ENCODE measurements around the gene BSDC1. TPM values are rescaled to one million over a fixed set of nuclear protein-coding genes. Genes with fewer than 3 reads are reported as not detected.

The BSDC1 gene
- total and polyA plus RNA-seq, 2 donors (not counting 1 experiment from before 2014, with no cell fraction given) = 42.4 to 55.5 TPM

- Histone ChIP-seq H3K27ac (ENCODE audit: insufficient read depth, low read length) (peak overlapping the region; percentile 88), H3K9ac (ENCODE audit: insufficient read depth, low read length) (peak overlapping the region; percentile 81), H3K4me2 (ENCODE audit: extremely low read depth, insufficient read depth, low read length) (peak overlapping the region; percentile 91), H4K20me1 (ENCODE audit: control insufficient read depth, extremely low read depth, insufficient read depth, low read length) (no peaks in the 10 kb centered on the region), H2AFZ (ENCODE audit: low read length) (peak overlapping the region; percentile 72), H3K27me3 (ENCODE audit: control insufficient read depth, insufficient read depth, low read length) (no peaks in the 10 kb centered on the region), H3K79me2 (ENCODE audit: control insufficient read depth, insufficient read depth, low read length) (no peaks in the 10 kb centered on the region), H3K36me3 (ENCODE audit: control insufficient read depth, insufficient read depth, low read length) (no peaks in the 10 kb centered on the region), H3K4me3 (replicated peaks in 1 of 4; ENCODE audit: control extremely low read depth in 1 of 4, insufficient read depth in 1 of 4, low read depth in 3 of 4, low read length in 4 of 4) (peak overlapping the region; percentile 64 to 74 (median 70)), H3K9me3 (ENCODE audit: control insufficient read depth, insufficient read depth, low read depth, low read length) (no peaks in the 10 kb centered on the region), H3K4me1 (ENCODE audit: control insufficient read depth, extremely low read depth, insufficient read depth, low read length) (peaks cover 23% of the 10 kb centered on the region)
- peak; percentile 88 to 93 for DNase-seq (ENCODE audit: low read depth in 2 of 2)
- TF ChIP-seq, protein P1, sequence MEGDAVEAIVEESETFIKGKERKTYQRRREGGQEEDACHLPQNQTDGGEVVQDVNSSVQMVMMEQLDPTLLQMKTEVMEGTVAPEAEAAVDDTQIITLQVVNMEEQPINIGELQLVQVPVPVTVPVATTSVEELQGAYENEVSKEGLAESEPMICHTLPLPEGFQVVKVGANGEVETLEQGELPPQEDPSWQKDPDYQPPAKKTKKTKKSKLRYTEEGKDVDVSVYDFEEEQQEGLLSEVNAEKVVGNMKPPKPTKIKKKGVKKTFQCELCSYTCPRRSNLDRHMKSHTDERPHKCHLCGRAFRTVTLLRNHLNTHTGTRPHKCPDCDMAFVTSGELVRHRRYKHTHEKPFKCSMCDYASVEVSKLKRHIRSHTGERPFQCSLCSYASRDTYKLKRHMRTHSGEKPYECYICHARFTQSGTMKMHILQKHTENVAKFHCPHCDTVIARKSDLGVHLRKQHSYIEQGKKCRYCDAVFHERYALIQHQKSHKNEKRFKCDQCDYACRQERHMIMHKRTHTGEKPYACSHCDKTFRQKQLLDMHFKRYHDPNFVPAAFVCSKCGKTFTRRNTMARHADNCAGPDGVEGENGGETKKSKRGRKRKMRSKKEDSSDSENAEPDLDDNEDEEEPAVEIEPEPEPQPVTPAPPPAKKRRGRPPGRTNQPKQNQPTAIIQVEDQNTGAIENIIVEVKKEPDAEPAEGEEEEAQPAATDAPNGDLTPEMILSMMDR (conservative IDR thresholded peaks at IDR 0.05 in 1 of 2, IDR thresholded peaks at IDR 0.05 in 1 of 2; ENCODE audit: low read depth in 1 of 2, low read length in 2 of 2) = no peak
- no peak for TF ChIP-seq EZH2 (IDR thresholded peaks at IDR 0.05; ENCODE audit: low read length, missing control alignments)
These were observed 42.6 kb downstream of the BSDC1 start for GRCh38 chr1:32351399-32352238.

DNA sequence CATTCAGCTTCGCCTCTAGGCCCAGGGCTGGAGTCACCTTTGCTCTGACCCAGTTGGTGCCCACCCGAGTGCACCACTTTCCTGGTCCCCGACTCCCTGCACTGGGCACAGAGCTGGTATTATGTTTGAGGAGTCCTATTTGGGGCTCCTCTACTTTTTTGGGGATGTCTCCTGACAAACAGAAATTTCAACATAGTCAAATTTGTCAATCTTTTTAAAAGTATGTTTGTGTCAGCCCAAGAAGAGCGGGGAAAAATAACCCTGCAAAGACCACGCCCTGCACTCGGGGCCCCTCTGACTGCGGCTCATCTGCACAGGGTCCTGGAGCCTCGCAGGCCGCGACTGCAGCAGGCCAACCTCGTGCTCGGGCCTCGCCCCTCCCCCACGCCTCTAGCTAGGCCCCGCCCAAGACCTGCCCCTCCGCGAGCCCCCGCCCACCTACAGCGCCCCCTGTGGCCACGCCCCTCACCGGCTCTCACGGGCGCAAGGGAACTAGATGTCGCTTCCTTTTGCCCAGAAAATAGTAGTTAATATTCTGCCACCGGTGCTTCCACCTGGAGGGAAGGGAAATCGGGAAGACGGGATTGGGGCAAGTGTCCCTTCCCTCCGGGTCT is 43.3 kb downstream of the BSDC1 start:
- TF ChIP-seq EZH2 (IDR thresholded peaks at IDR 0.05; ENCODE audit: low read length, missing control alignments) = no peak
- TF ChIP-seq, protein P1 (conservative IDR thresholded peaks at IDR 0.05 in 1 of 2, IDR thresholded peaks at IDR 0.05 in 1 of 2; ENCODE audit: low read depth in 1 of 2, low read length in 2 of 2) = peak; percentile 34 to 56
- Histone ChIP-seq H3K36me3 (ENCODE audit: control insufficient read depth, insufficient read depth, low read length) (no peaks in the 10 kb centered on the region), H3K27ac (ENCODE audit: insufficient read depth, low read length) (no peak overlapping the region), H3K79me2 (ENCODE audit: control insufficient read depth, insufficient read depth, low read length) (no peaks in the 10 kb centered on the region), H3K4me2 (ENCODE audit: extremely low read depth, insufficient read depth, low read length) (peak overlapping the region; percentile 37), H3K9ac (ENCODE audit: insufficient read depth, low read length) (peak overlapping the region; percentile 81), H3K4me1 (ENCODE audit: control insufficient read depth, extremely low read depth, insufficient read depth, low read length) (peaks cover 23% of the 10 kb centered on the region), H4K20me1 (ENCODE audit: control insufficient read depth, extremely low read depth, insufficient read depth, low read length) (no peaks in the 10 kb centered on the region), H2AFZ (ENCODE audit: low read length) (peak overlapping the region; percentile 72), H3K27me3 (ENCODE audit: control insufficient read depth, insufficient read depth, low read length) (no peaks in the 10 kb centered on the region), H3K4me3 (replicated peaks in 1 of 4; ENCODE audit: control extremely low read depth in 1 of 4, insufficient read depth in 1 of 4, low read depth in 3 of 4, low read length in 4 of 4) (peak overlapping the region; percentile 36 to 74 (median 68)), H3K9me3 (ENCODE audit: control insufficient read depth, insufficient read depth, low read depth, low read length) (no peaks in the 10 kb centered on the region)
- DNase-seq (ENCODE audit: low read depth in 2 of 2) = peak in 1 of 2 donors; percentile 77

GRCh38 chr1:32349211-32349708 is 45.0 kb downstream of the BSDC1 start:
- peaks cover 23% of the 10 kb centered on the region for H3K4me1 ChIP-seq (ENCODE audit: control insufficient read depth, extremely low read depth, insufficient read depth, low read length)
- no peak overlapping the region for H3K4me3 ChIP-seq (replicated peaks in 1 of 4; ENCODE audit: control extremely low read depth in 1 of 4, insufficient read depth in 1 of 4, low read depth in 3 of 4, low read length in 4 of 4)
- H3K4me2 ChIP-seq (ENCODE audit: extremely low read depth, insufficient read depth, low read length) = no peak overlapping the region
- no peaks in the 10 kb centered on the region for H3K36me3 ChIP-seq (ENCODE audit: control insufficient read depth, insufficient read depth, low read length)
- H4K20me1 ChIP-seq (ENCODE audit: control insufficient read depth, extremely low read depth, insufficient read depth, low read length) = no peaks in the 10 kb centered on the region
- H3K9ac ChIP-seq (ENCODE audit: insufficient read depth, low read length) = no peak overlapping the region
- H2AFZ ChIP-seq (ENCODE audit: low read length) = no peak overlapping the region
- H3K27ac ChIP-seq (ENCODE audit: insufficient read depth, low read length) = peak overlapping the region; percentile 8
- DNase-seq (ENCODE audit: low read depth in 2 of 2) = peak; percentile 64 to 80
- H3K9me3 ChIP-seq (ENCODE audit: control insufficient read depth, insufficient read depth, low read depth, low read length) = no peaks in the 10 kb centered on the region
- H3K27me3 ChIP-seq (ENCODE audit: control insufficient read depth, insufficient read depth, low read length) = no peaks in the 10 kb centered on the region
- no peak for TF ChIP-seq EZH2 (IDR thresholded peaks at IDR 0.05; ENCODE audit: low read length, missing control alignments)
- TF ChIP-seq, protein P1 (conservative IDR thresholded peaks at IDR 0.05 in 1 of 2, IDR thresholded peaks at IDR 0.05 in 1 of 2; ENCODE audit: low read depth in 1 of 2, low read length in 2 of 2) = no peak
- H3K79me2 ChIP-seq (ENCODE audit: control insufficient read depth, insufficient read depth, low read length) = no peaks in the 10 kb centered on the region

Measured in fibroblast of lung (primary cell).